Activated CD8-positive, alpha-beta memory T cell treated with anti-CD3 and anti-CD28 coated beads, Interleukin-2, amount 50 U/mL, for 24 hours (primary cell): Measurements from ENCODE around the gene ATG7.
"Not testable (repeated sequence)": the region's sequence is repeated elsewhere in the genome, so short reads cannot be mapped to it uniquely, and the experiment has no call there.

Experiments used
- DNase-seq: peaks from one replicate; pipeline ENCODE4 v3.0.0-alpha.2; 2020; ENCODE audit errors: extremely low read depth

The ATG7 gene

DNA sequence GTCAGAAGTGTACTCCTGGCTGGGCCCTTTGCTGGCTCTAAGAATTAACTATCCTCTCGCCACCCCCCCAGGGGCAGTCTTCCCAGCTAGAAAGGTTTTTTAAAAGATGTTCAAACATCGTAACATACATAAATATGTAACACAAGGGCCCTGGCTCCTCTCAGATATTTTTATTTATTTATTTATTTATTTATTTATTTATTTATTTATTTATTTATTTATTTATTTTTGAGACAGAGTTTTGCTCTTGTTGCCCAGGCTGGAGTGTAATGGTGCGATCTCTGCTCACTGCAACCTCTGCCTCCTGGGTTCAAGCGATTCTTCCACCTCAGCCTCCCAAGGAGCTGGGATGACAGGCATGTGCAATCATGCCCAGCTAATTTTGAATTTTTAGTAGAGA lies 190.5 kb downstream of the ATG7 start:
- not testable (repeated sequence) for DNase-seq

- DNase-seq: no peak
Measured at GRCh38 chr3:11463591-11463990, 191.4 kb downstream of the ATG7 start.

DNA sequence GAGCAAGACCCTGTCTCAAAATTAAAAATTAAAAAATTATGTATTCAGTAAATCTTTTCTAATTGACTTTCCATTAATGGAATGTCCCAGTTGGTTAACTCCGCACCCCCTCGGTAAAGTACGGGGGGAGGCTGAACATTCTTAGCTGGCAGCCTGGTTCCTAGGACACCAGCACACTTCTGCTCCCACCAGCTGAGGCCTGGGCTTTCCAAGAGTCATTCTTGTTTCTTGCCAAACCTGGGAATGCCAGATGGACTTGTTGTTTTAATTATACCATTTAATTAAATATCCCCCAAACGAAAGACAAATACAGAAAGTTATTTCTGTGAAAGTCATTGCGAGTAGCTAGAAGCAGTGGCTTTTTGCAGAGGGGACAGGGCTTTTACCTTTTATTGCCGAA lies 192.2 kb downstream of the ATG7 start:
- DNase-seq: no peak

DNA sequence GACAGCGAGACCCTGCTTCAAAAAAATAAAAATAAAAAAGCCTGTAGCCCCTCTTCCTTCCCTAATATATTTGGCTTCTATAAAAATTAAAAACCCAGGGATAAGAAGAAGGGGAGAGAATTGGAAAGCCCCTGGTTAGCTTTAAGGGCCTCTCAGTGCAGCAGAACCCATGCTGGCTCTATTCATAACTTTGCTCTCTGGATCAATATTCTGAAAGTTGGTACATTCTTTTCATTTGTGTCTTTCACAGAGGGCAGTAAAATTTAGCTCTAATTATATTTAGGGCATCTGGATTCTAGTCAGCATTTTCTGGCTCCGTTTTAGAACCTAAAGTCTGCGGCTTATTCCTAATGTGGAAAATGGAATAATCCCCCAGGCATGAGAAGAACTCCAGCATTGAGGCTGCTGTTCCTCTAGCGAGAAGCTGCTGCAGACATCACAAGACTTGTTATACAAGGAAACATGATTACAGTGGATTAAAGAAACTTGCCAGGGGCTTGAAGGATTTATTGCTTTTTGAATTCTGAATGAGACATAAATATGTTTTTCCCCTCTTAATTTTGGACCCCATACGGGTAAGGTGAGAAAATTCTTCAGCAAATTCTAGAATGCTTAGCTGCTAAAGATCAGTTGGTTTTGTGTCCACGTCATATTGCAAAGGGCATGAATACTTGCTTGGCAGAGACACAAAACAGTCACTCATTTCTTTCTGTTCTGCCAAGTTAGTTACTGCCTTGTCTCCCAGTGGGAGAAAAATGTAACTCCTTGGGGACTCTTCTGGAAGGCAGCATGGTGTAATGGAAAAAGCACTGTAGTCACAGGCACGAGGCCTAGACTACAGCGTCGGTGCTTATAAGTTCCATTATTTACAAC lies 193.8 kb downstream of the ATG7 start:
- DNase-seq: no peak

DNA sequence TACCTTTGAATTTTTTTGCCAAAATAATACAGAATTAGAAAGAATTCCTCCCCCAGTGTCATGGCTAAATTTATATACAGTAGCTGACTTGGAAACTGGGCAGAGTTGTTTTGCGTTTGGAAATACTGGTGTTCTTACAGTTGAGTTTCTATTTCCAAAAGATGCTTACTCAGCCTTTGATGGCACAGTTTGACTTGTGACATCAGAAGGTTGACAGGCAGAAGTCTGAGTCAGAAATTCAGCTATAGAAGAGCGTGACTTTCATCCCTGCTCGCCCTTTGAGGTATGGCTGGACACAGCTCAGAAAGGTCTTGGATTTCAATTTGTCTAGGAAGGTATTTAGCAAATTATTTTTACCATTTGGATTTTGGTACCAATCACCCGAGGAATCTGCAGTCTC lies 195.7 kb downstream of the ATG7 start:
- DNase-seq: no peak

GRCh38 chr3:11470031-11470853 lies 198.0 kb downstream of the ATG7 start:
- no peak for DNase-seq

DNA sequence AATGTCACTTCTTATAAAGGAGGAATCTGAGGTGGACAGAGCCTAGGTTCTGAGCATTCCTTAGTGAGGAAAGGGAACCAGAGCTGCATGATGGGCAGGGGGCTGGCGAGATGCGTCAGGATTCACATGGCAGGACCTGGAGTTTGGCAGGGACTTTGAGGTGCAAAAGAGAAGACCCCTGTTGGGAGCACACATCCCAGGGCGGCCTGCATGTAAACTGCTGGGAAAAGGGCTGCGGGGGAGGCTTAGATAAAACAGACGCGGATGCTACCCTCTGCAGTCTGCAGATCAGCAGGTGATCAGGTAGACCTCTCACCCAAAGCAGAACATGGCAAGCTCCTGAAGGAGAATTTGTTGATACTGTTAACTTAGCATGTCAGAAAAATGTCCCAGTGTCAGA lies 203.1 kb downstream of the ATG7 start:
- DNase-seq: no peak

DNA sequence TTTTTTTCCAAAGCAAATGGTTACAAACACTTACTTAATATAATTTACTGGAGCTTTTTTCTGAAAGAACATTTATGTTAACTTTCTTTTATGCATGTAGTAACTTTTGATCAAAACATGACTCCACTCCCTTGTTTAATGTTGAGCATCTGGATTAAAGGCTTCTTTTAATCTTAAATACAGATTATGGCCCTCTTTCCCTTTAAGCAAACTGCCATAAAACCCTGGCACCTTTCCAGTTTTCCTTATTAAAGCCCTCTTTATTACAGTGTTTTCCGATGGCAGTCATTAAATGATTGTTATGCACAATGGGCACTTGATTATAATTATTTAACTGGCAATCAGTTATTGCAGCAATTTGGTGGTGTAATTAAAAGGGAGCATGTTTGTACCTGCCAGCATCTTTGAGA lies 204.5 kb downstream of the ATG7 start:
- DNase-seq: no peak

DNA sequence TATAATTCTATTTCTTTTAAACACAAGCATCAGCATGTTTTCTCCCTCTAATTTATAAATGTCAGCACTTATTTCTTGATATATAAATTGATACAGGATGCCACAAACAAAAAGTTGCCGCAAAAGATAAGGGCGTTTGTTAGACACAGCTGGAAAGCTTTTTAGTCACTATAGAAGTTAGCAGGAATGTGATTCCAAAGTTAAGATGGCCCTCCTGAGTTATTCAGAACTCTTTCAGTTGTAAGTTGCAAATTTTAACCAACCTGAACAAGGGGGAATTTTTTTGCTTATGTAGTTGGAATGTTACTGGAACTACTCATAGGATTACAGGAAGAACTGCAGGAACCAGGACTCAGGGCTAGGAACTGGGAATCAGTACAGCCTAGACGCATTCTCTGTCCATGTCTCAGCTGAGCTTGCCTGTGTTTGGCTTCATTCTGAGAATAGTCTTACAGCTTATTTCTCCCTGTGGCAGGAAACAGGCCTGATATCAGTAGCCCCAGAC lies 205.3 kb downstream of the ATG7 start:
- no peak for DNase-seq

DNA sequence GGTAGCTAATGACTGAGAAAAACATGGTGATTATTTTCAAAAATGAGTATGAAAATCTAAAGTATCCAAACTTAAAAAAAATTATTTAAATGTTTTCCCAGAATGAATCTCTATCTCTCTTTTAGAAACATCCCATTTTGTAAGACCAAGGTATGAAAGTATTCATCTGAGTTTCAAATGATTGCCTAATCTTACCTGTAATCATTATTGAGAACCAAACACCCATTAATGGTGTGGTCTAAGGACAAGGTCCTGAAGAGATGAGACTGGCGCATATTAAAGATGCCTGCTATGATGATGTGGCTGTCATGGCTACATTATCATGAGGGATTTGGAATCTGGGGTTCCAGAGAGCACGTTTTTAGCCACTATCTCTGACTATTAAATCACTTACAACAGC lies 206.0 kb downstream of the ATG7 start:
- no peak for DNase-seq

DNA sequence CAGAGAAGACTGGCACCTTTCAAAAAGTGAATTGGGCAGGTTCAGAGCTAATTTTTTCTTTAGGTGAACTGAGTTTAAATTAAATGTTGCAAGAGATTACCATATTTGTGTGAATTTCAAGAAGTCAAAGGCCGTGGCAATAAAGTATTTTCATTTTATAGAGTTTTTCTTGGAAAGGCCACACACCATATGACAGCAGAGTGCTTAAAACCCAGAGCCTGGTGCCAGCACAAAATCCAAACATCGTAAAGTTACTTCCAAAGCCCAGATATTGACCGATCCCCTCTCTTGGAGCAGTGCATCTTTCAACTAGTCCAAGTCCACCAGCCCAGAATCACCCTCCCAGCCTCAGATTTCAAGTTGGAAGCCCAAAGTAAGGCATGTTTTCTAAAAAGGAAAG lies 207.0 kb downstream of the ATG7 start:
- no peak for DNase-seq

GRCh38 chr3:11480663-11481298 lies 208.6 kb downstream of the ATG7 start:
- no peak for DNase-seq

DNA sequence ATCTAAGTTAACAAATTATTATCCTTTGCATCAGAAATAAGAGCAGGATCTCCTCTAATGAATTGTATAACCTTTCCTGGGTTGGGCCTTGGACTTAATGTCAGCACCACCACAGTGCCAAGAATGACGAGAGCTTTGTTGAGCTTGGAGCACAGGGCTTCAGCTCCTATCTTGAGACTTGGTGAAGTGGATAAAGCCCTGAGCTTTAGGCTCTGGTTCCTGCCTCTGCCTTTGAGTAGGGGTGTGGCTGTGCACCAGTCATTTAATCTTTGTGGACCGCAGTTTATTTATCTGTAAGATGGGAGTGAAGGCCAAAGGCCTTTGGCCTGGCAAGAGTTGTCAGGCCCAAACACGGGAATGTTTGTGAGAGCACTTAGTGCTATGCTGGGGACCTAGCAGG lies 209.4 kb downstream of the ATG7 start:
- DNase-seq: no peak

DNA sequence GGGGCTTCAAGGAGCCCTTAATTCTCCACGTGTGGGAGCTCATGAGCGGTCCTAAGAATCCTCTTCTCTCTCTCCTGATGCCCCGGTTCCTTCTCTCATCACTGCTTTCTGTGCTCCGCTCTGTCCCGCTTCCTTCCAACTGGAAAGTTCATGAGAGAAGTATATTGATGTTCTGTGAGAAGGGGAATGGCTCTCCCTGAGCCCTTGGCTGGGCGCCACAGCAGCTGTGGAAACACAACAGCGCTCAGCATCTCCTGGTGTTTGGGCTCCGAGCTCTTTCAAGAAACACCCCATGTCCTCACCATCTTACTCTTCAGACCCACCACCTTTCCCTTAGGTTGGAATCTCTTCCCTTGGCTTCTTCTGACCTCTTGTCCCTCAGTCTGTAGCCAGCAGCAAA lies 209.8 kb downstream of the ATG7 start:
- no peak for DNase-seq

- not testable (repeated sequence) for DNase-seq
Measured at GRCh38 chr3:11488356-11488755, 216.2 kb downstream of the ATG7 start.

GRCh38 chr3:11494131-11494916 lies 222.1 kb downstream of the ATG7 start:
- no peak for DNase-seq

- DNase-seq: no peak
Measured at GRCh38 chr3:11495948-11496557, 223.9 kb downstream of the ATG7 start.

- DNase-seq: no peak
Measured at GRCh38 chr3:11498177-11498576, 226.0 kb downstream of the ATG7 start.

DNA sequence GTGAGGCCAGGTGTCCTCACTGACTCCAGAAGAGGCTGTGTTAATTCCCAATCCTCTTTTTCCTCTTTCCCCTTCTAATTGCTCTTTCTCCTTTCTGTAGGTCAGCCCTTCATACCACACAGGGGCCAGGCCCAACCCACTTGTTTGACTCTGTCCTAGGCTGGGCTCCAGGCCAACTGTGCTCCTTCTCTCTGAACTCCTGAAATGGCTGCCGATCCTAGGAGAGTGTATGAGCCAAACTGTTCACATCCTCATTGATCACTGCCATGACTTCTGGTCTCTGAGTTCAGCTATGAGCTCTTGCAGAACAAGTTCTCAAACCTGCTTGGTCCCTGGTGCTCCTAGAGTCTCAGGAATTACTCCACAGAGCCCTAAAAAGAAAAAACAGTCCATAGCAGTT lies 226.4 kb downstream of the ATG7 start:
- no peak for DNase-seq

DNA sequence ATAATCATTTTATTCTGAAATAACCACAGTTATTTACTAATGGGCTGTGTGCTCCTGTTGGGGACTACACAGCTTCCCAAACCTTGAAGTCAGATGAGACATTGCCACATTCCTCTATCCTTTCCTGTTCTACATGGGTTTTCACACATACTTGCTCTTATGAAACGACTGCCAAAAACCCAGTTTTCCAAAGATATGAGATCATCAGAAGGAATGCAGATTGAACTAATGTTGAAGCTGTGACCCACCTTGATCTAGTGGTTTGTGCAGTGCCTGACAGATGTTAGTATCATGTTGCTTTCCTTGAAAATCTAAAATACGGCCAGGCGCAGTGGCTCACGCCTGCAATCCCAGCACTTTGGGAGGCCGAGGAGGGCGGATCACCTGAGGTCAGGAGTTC lies 226.9 kb downstream of the ATG7 start:
- no peak for DNase-seq

DNA sequence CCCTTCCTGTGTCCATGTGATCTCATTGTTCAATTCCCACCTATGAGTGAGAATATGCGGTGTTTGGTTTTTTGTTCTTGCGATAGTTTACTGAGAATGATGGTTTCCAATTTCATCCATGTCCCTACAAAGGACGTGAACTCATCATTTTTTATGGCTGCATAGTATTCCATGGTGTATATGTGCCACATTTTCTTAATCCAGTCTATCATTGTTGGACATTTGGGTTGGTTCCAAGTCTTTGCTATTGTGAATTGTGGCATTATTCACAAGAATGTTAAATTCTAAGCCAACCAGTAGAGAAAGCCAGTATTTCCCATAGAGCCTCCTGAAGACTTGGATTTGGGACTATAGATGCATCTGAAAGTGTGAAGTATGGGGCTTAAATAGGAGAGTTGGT lies 230.2 kb downstream of the ATG7 start:
- DNase-seq: not testable (repeated sequence)
